Thyroid gland (tissue), 4 donors: ENCODE data around the gene OR6P1. TPM values are rescaled to one million over a fixed set of nuclear protein-coding genes. Genes with fewer than 3 reads are reported as not detected.

ENCODE experiments used
- DNase-seq, 2 donors: peaks; one replicate each; pipeline ENCODE4 v3.0.0-alpha.2; 2019
- H3K27ac ChIP-seq, 3 donors: fragments of 200-600 bp; sonication (generic); 1 replicate in 2 of 3; 2 replicates in 1 of 3; pipeline ENCODE4 v1.5.1; 2016 to 2019; ENCODE audit warnings: mild to moderate bottlenecking in 1 of 3, moderate library complexity in 1 of 3
- H3K27me3 ChIP-seq: fragments of 200-600 bp; sonication (generic); one replicate; pipeline ENCODE4 v1.5.1; 2019
- H3K36me3 ChIP-seq, 2 donors: fragments of 200-600 bp; sonication (generic); one replicate each; pipeline ENCODE4 v1.5.1; 2016 to 2019
- H3K4me1 ChIP-seq, 2 donors: fragments of 200-600 bp; sonication (generic); one replicate each; pipeline ENCODE4 v1.5.1; 2017 to 2019
- H3K4me3 ChIP-seq, 3 donors: fragments of 200-600 bp; sonication (generic); replicated peaks in 1 of 3; 1 replicate in 2 of 3; 2 replicates in 1 of 3; pipeline ENCODE4 v1.5.1; 2016; ENCODE audit warnings: mild to moderate bottlenecking in 1 of 3
- H3K9me3 ChIP-seq: fragments of 200-600 bp; sonication (generic); one replicate; pipeline ENCODE4 v1.5.1; 2017
- CTCF ChIP-seq, 6 experiments: fragments of 200-600 bp in 3 of 6; fragments of 450-650 bp in 3 of 6; sonication (generic) in 3 of 6; IDR thresholded peaks; one replicate each; pipeline ENCODE4 v1.5.1; 2016 to 2019; ENCODE audit warnings: antibody characterized with exemption in 6 of 6, mild to moderate bottlenecking in 2 of 6, inconsistent platforms in 1 of 6, moderate library complexity in 1 of 6
- POLR2A ChIP-seq, 2 donors: fragments of 450-650 bp; IDR thresholded peaks; one replicate each; pipeline ENCODE4 v1.6.1; 2017; ENCODE audit warnings: antibody characterized with exemption in 2 of 2, mild to moderate bottlenecking in 2 of 2, moderate library complexity in 1 of 2
- WGBS, 2 donors: methylation state at CpG; one replicate each; pipeline ENCODE4 v1.1.5; 2017; 5-methylcytosine and 5-hydroxymethylcytosine counted together
- intact Hi-C: fragments of 100-400 bp; cut with DNase I; formaldehyde crosslinking; loops from one replicate; pipeline ENCODE4 v1.15.1; 2023
- total RNA-seq, 4 donors: library from RNA; depleted of rRNA; stranded (reverse); fragments of >200 nt; gene quantifications; one replicate each; pipeline ENCODE4 v1.2.3, GENCODE V29; 2016

The OR6P1 gene
- total RNA-seq = not detected

GRCh38 chr1:158570480-158570879 lies at the start of gene OR6P1:
Gene OR6P1 (minus strand): TSS chr1:158570580. CDS start chr1:158563604, 6,976 bp downstream.
- Histone ChIP-seq H3K27ac (no peak within 1 kb of the TSS), H3K4me3 (no peak within 1 kb of the TSS), H3K4me1 (no peaks in the 10 kb centered on the region), H3K36me3 (no peaks in the 10 kb centered on the region), H3K9me3 (no peaks in the 10 kb centered on the region), H3K27me3 (no peaks in the 10 kb centered on the region)
- intact Hi-C loops = no loop called here
- WGBS, 2 donors = 70 to 72% methylated on average over 3 of the region's 3 CpGs
- TF ChIP-seq CTCF (IDR thresholded peaks at IDR 0.05) (no peak), POLR2A (IDR thresholded peaks at IDR 0.05) (no peak)
- DNase-seq = no peak

GRCh38 chr1:158613764-158614163 lies 43.4 kb upstream of the OR6P1 start:
- H3K4me3 ChIP-seq = no peak overlapping the region
- no peaks in the 10 kb centered on the region for H3K9me3 ChIP-seq
- 91 to 96% methylated on average over 3 of the region's 3 CpGs for WGBS, 2 donors
- no peaks in the 10 kb centered on the region for H3K27me3 ChIP-seq
- no peaks in the 10 kb centered on the region for H3K4me1 ChIP-seq
- no peak overlapping the region for H3K27ac ChIP-seq
- intact Hi-C loops = no loop called here
- DNase-seq = no peak
- no peak for TF ChIP-seq CTCF (IDR thresholded peaks at IDR 0.05)
- TF ChIP-seq POLR2A (IDR thresholded peaks at IDR 0.05) = no peak
- no peaks in the 10 kb centered on the region for H3K36me3 ChIP-seq

GRCh38 chr1:158611916-158612315 lies 41.5 kb upstream of the OR6P1 start:
- H3K36me3 ChIP-seq = no peaks in the 10 kb centered on the region
- no peaks in the 10 kb centered on the region for H3K27me3 ChIP-seq
- H3K27ac ChIP-seq = no peak overlapping the region
- H3K4me3 ChIP-seq = no peak overlapping the region
- H3K4me1 ChIP-seq = no peaks in the 10 kb centered on the region
- intact Hi-C loops = no loop called here
- no peak for TF ChIP-seq CTCF (IDR thresholded peaks at IDR 0.05)
- no peak for TF ChIP-seq POLR2A (IDR thresholded peaks at IDR 0.05)
- no peak for DNase-seq
- 65 to 72% methylated on average over 3 of the region's 3 CpGs for WGBS, 2 donors
- H3K9me3 ChIP-seq = no peaks in the 10 kb centered on the region

- no peak overlapping the region for H3K4me3 ChIP-seq
- 80 to 94% methylated on average over 1 of the region's 1 CpG for WGBS, 2 donors
- no peak overlapping the region for H3K27ac ChIP-seq
- H3K4me1 ChIP-seq = no peaks in the 10 kb centered on the region
- no peaks in the 10 kb centered on the region for H3K36me3 ChIP-seq
- intact Hi-C loops = no loop called here
- no peak for TF ChIP-seq POLR2A (IDR thresholded peaks at IDR 0.05)
- no peak for TF ChIP-seq CTCF (IDR thresholded peaks at IDR 0.05)
- DNase-seq = no peak
- no peaks in the 10 kb centered on the region for H3K27me3 ChIP-seq
- H3K9me3 ChIP-seq = no peaks in the 10 kb centered on the region
Measured at GRCh38 chr1:158607296-158607695, 36.9 kb upstream of the OR6P1 start.

- H3K27me3 ChIP-seq = no peaks in the 10 kb centered on the region
- DNase-seq = no peak
- H3K27ac ChIP-seq = no peak within 1 kb of the TSS
- no peak within 1 kb of the TSS for H3K4me3 ChIP-seq
- no peaks in the 10 kb centered on the region for H3K9me3 ChIP-seq
- H3K36me3 ChIP-seq = no peaks in the 10 kb centered on the region
- TF ChIP-seq POLR2A (IDR thresholded peaks at IDR 0.05) = no peak
- no peak for TF ChIP-seq CTCF (IDR thresholded peaks at IDR 0.05)
- intact Hi-C loops = no loop called here
- 91 to 93% methylated on average over 1 of the region's 1 CpG for WGBS, 2 donors
- H3K4me1 ChIP-seq = no peaks in the 10 kb centered on the region
Measured at GRCh38 chr1:158604968-158605367, 34.6 kb upstream of the OR6P1 start, which contains the start of gene OR10Z1. Gene OR10Z1 (plus strand): TSS chr1:158605268. CDS start chr1:158606439, 1,171 bp downstream.
